HG02840 (cell line): ENCODE data around the gene CPE.
"Not testable (repeated sequence)": the region's sequence is repeated elsewhere in the genome, so short reads cannot be mapped to it uniquely, and the experiment has no call there.

ENCODE experiments used
- ATAC-seq: cut with Tn5 transposase; IDR thresholded peaks from one replicate; pipeline ENCODE4 v1.9.1; 2021; ENCODE audit warnings: mild to moderate bottlenecking, moderate library complexity, moderate number of reproducible peaks; ENCODE audit not compliant: unreplicated experiment, low FRiP score

The CPE gene

DNA sequence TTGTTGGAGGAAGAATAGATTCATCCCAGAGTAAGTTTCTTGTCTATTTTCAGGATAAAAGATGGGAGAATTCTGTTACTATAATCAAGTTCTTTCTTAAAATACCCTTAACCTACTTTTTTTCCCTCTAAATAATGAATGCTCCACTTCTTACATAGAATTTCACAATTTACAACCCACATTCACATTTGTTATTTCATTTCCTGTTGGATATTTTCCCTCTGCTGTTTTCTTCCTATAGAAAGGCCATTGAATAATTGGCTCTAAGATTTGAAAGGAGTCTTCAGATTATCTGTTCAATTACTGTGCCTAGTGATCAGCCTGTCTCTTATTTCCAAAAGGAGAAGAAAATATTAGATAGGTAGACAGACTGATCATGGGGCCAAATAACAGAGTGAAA, 79.7 kb downstream of the CPE start:
- ATAC-seq, result no peak

DNA sequence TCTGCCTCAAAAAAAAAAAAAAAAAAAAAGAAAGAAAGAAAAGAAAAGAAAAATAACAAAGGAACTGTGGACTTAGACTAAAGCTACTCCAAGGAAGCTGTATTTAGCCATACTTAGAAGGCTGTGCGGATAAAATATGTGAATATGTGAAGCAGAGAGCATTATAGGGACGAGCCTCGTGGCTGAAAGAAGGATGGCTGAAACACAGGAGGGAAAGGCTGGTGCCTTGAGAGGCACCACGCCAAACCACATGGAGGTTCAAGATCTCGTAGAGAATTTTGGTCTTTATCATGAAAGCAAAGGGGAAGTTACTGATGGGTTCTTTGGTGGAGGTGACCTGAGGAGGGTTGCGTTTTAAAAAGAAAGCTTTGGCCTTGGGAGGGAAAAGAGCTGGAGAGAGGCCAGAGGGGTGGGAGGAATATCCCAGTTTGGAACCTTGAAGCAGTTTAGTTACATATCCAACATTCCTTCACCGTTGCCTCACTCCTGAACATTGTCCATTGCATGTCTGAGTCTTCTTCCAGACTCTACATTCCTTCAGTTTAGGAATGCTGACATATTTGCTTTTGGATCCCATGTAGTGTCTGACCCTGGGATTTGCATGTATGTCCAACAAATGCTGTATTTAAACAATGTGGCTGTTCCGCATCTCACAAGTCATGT, 82.5 kb downstream of the CPE start:
- no peak for ATAC-seq

DNA sequence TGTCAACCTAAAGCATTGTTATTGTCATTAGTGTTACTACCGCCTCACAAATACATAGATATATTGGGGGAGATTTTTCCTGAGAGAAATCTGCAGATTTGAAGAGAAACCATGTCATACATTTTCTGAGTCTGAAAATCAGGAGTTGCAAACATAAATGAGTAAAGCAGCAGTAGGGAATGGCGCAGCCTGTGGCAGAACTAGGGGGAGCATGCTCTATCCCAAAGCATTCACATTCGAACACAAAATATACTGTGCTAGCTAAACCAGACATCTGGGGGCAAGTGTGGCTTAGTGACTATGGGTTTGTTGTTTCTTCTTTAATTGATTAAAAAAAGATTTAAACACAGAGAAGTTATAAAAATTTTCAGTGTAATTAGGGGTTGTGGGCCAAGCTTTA, 83.2 kb downstream of the CPE start:
- ATAC-seq, result no peak

DNA sequence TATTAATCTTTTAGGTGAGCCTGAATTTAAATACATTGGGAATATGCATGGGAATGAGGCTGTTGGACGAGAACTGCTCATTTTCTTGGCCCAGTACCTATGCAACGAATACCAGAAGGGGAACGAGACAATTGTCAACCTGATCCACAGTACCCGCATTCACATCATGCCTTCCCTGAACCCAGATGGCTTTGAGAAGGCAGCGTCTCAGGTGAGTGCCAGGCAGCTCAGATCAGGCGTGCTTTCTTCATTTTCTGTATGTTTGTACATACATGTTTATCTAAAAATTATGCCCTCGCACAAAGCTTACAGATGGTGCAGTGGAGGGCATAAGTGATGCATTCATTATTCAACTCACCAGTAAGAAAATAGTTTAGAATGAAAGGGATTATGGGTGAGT, 85.6 kb downstream of the CPE start:
- no peak for ATAC-seq

DNA sequence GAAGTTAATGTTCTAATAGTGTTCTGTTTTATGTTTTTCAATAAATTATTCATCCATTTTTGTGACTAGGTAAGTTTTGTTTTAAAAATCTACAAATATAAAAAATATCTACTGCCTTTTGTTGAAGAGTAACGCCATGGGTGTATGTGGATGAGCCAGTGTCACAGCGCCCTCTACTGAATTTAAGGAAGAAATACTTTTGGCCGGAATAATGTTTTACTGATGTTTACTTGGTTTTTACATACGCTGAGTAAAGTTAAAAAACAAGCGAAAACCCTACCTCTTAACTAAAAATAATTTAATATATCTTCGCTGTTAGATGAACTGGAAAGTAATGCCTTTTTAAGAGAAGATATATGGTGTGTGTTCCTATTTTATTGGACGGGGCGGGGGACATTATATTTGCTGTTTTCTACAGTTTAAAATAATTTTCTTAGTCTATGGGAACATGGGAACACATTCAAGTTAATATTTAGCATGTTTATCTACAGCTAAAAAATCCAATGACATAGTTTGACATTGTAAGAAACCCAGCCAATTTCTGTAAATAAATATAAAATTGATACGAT, 86.1 kb downstream of the CPE start:
- ATAC-seq, result no peak

DNA sequence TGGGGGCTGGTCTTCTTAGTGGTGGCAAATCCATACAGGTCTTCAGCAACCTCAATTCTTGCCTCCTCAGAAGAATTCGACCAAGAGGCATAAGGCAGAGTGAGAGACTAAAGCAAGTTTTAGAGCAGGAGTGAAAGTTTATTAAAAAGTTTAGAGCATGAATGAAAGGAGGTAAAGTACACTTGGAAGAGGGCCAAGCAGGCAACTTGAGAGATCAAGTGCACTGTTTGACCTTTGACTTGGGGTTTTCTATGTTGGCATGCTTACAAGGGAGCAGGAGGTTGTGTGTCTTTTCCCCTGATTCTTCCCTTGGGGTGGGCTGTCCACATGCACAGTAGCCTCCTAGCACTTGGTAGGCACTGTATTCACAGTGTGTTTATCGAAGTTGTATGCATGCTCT, 91.2 kb downstream of the CPE start:
- ATAC-seq, result no peak

DNA sequence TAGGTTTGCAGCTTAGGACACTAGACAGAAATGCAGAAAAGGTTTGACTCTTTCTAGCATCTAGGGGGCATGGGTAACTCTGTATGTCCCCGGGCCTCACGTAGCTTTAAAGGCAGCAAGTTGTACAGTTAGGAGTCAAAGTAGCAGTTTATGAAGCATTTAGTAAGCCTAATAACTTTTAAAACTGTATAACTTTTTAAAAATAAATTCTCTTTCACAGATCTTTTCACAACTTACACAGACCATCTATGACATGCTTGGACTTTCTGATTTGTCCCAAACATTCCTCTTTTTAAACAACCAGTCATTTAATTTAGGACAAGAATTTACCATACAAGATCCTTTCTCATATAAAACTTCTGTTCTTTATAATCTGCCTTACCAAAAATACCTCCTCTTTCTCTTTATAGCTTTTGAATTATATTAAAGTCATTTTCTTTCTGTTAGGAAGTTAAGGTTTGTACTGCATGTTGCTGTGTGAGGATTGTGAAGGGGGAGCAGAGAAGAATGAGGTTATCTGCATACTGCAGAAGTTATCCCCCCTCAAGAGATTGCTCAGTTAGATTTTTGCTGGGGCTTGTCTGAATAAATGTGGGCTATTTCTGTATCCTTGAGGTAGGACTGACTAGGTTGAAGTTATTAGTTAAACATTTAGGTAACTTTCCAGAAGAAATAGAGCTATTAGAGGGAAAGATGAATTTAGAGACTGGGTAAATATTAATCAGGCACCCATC, 94.3 kb downstream of the CPE start:
- ATAC-seq, result no peak

DNA sequence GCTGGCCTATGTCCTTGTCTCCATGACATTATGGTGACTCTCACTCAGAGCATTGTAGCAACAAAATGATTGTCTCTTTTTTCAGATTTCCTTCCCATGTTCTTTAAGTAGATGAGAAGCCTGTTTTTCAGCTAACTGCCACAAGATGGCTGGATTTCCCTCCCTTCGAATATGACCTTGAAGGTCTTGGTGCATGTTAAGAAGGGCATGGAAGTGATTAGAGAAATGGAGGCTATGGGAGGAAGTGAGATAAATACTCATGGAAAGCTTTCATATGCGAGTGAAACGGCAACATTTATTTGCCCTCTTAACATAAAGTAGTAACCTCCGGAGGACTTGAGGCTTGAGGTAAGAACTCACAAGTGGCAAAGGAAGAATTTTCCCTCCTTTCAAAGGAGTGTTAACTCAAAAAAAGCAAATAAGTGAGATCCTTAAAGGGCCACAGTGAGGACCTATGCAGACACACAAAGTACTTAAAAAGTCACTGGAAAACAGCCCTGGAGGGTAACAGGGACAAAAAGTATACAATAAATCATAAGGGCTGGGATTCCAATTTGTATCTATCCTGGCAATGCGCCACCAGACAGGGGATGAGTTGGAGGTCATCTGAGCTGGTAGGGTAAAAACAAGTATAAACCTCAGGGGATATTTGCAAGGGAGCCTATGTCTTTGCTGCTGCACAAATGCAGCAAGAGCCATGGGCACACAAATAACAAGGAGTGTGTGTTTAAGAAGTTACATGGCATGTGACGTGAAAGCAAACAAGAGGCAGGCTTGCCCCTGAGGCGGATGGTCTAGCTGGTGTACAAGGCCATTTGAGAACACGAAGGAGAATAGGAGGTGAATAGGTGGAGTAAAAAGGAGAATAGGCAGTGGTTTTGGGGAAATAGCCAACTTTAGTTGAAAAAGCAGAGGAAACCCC, 96.2 kb downstream of the CPE start:
- ATAC-seq, result no peak

DNA sequence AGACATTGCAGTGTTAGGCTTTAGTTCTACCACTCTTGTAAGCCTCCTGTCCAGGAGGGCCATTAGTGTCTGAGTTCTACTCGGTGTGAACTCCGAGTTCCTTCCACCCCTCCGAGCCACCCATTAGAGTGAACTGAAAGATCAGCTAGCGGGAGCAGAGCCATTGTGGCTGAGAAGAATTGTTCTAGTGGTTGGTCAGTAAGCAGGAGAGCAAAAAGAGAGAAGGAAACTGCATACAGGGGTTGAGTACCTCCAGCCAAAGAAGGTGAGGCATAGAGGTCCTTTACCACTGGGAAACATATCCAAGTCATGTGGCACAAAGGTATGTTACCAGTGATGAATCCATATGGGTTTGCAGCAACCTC, 96.9 kb downstream of the CPE start:
- ATAC-seq, result no peak

DNA sequence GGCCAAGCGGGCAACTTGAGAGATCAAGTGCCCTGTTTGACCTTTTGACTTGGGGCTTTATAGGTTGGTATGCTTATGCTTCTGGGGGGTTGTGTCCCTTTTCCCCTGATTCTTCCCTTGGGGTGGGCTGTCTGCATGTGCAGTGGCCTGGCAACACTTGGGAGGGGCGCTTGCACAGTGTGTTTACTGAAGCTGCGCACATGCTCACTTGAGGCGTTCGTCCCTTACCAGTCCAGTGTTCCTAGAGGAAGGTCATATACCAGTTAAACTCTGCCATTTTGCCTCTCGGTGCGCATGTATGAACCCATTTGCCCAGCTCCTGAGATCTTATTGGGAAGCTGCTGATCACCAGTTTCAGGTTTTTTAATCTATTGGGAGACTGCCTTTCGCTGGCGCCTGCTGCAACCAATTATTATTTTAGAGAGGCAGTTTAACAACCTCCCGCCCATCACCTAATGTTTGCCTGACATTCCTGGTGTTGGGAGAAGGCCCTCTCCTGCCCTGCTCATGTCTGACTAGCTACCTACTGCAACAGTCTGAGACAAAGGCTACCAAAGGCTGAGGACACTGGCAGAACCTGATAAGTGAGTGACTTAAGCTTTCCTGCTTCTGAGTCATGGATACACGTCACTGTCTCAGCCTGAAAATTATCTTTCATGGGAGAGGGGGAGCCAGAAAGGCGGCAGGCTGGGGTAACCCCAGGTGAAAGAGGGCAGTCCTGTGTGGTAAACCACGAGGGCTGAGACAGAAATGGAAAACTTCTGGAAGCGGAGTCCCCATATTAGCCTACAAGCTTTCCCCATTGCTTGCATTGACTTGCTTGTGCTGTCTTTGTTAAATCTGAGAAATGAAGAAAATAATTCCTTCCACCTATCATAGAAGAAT, 97.6 kb downstream of the CPE start:
- no peak for ATAC-seq

DNA sequence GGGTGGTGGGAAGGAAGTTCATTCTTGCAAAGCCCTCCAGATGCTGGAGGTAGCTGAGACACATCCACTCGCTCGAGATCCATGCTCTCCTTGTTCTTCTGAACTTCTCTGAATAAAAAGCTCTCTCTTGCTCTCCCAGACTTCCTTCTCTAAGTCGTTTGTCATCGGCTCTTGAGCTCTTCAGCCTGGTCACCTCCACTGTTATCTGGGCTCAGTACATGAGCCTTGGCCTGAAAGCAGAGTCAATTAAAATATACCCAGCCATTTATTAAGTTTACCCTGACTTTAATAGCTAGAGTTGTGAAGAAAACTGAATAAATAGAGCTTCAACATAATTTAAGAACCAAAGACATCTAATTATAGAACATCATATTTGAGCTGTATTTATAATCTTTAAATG, 99.0 kb downstream of the CPE start:
- ATAC-seq, result no peak

DNA sequence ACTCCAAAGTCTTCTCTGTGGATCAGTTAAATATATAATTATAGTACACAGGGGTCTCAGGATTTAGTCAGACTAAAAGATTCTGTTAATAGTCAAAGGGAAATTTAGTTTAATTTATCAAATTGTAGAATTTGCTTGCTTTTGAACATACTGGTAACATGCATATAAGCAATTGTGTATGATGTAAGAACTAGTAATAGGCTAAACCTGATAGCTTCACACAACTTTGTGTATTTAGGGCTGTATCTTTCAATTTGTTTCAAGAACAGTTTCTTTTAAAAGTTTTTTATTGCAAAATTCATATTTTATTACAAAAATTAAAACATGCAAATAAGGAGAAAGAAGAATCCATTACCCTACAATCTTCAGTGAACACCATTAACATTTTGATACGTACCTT, 99.5 kb downstream of the CPE start:
- no peak for ATAC-seq

DNA sequence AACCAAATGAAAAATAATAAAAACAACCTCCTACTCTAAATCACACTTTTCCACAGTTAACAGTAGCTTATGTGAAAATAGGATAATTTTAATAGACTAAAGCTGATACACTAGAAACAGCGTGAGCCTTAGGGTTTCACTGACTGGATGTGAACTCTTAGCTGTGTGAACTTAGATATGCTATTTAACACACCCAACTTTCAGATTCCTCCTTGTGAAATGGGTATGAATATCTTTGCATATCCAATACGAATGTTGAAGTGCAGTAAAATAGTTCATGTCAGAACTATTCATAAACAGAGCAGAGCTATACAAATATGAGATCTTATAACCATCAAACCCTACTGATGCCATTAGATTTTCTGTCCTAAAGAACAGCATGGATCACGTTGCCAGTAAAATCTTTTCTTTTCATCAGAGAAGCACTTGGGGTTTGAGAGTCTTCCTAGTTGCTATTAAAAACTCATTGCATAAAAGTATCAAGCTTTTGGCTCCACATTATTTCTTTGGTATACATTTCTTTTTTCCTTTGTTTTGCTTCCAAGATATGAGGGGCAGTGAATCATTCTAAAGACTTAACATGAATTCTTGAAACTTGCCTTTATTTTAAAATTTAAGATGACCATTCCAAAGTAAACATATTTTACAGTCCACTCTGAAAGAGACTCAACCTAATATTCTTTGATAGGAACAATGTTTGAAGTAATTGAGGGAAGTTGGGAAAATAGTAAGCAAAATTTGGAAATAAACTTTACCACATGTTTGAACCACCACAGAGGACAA, 102.4 kb downstream of the CPE start:
- no peak for ATAC-seq

DNA sequence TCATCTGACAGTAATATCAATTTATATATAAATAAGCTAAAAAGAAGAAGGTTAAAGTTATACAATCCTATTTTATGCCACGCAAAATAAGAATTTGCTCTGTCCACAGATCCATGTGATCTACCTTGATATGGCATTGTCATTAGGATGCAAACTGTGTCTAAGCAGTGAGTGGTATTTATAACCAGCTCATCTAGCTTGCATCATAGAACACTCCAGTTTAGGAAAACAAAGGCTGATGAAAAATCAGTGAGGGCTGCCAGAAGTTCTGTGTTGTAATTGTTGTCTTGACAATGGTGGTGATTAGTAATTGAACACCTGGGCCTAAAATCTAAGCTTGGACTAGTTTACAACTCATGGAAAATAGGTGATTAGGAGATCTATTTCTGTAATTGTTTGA, 111.0 kb downstream of the CPE start:
- ATAC-seq, result no peak

DNA sequence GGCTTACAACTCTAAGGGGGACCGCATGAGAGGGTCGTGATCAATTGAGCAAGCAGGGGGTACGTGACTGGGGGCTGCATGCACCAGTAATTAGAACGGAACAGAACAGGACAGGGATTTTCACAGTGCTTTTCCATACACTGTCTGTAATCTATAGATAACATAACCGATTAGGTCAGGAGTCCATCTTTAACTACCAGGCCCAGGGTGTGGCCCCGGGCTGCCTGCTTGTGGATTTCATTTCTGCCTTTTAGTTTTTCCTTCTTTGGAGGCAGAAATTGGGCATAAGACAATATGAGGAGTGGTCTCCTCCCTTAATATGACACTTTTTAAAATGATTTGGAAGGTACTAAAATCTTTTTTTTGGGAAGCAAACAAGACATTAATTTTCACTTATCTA, 113.8 kb downstream of the CPE start:
- ATAC-seq, result not testable (repeated sequence)

DNA sequence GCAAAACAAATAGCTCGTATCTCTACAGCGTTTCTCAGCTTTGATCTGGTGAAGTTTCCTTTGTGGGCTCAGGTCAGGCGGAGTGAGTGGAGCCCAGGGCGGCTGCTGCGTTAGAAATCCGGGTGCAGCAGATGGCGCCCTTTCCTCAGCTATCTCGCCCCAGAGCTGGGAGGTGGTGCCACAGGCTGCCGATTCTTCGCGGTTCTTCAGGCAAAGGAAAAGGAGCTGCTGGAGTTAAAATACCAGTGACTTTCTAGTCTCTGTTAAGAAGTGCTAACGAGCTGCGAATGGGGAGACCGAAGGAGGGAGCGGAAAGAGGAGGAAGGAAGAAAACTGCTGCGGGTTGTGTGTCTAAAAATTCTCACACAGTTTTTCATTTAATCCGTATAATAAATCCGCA, 114.6 kb downstream of the CPE start:
- ATAC-seq, result peak; percentile 89

DNA sequence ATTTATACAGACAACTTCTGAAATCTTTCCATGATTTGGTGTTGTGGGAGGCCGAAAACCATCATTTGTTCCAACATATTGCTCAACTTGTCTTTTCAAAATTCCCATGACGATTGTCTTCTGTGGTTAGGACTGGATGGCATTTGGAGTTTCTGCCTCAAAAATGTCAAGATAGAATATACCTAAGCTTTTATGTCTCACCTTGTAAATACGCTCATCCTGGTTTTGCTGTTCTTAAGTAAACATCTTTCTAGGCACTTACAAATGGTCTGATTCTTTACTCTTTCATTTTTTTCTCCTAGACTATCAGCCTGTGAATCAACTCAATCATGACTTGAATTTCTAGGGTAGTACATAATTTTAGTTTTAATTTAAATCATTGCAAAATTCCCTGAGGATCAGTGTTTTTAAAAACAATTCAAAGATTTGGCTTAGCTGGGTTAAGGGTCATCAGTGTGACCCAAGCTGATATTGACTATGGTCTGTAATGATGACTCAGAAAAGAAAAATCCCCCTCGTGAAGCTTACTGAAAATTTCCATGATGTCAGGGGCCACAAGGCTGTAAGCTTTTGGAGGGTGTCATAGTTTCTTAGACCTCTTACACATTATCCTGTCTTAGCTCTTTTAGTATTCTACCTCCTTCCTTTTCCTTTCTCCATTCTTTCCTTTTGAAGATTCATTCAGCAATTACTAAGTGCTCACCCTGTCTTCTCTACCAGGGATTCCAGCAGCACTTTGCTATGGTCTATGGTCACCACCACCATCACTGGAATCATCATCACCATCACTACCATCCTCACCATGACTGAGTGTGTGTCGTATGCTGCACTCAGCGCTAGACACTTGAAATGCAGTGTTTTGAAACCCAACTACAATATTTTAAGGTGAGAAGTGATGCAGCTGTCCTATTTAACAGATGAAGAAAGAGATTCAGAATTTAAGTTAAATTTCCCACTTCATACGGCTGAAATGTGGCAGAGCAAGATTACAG, 124.4 kb downstream of the CPE start:
- ATAC-seq, result no peak

DNA sequence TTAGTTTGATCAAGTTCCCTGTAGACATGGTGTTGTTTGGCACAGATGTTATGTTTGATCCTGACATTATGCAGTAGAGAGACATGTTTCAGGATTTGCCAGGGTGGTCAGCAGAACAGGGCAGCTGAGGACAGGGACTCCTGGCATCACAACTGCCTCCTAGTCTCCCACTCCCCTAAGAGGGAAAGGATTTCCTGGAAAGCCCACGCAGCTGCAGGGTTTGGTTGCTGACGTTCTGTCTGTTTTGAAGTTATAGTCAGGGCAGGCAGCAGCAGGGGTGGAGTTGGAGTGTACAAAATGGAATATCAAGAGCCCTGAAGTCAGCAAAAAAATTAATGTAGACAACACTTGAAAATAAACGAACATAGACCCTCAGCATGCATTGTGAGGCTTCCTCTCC, 125.4 kb downstream of the CPE start:
- ATAC-seq, result no peak
